Psoas muscle (tissue), 8 donors: ENCODE results near the gene NME8. TPM values are rescaled to one million over a fixed set of nuclear protein-coding genes. Genes with fewer than 3 reads are reported as not detected.
"Not testable (repeated sequence)": the region's sequence is repeated elsewhere in the genome, so short reads cannot be mapped to it uniquely, and the experiment has no call there.

Experiments
- ATAC-seq, 4 donors: fragments of 200-7000 bp; cut with Tn5 transposase; one replicate each; pipeline ENCODE4 v1.9.1; 2020; ENCODE audit warnings: moderate library complexity in 3 of 4, mild to moderate bottlenecking in 2 of 4
- DNase-seq, 2 donors: peaks; one replicate each; pipeline ENCODE4 v3.0.0-alpha.2; 2020
- H3K27ac ChIP-seq: fragments of 200-600 bp; one replicate; pipeline ENCODE4 v1.8.0; 2022
- H3K27me3 ChIP-seq, 3 donors: fragments of 200-600 bp in 1 of 3; one replicate each; pipeline versions ENCODE4 v1.6.1 to v1.8.0; 2013 to 2022; ENCODE audit warnings: low read length in 2 of 3, mild to moderate bottlenecking in 2 of 3, moderate library complexity in 1 of 3; ENCODE audit not compliant: insufficient read depth in 3 of 3
- H3K36me3 ChIP-seq, 2 donors: fragments of 200-600 bp in 1 of 2; one replicate each; pipeline versions ENCODE4 v1.6.1 to v1.8.0; 2013 to 2022; ENCODE audit warnings: low read depth in 1 of 2, mild to moderate bottlenecking in 1 of 2, moderate library complexity in 1 of 2; ENCODE audit not compliant: insufficient read depth in 1 of 2
- H3K4me1 ChIP-seq: fragments of 200-600 bp; one replicate; pipeline ENCODE4 v1.8.0; 2022
- H3K4me3 ChIP-seq: fragments of 200-600 bp; one replicate; pipeline ENCODE4 v1.8.0; 2022; ENCODE audit warnings: mild to moderate bottlenecking
- H3K9me3 ChIP-seq: fragments of 200-600 bp; one replicate; pipeline ENCODE4 v1.8.0; 2022
- CTCF ChIP-seq: fragments of 200-600 bp; IDR thresholded peaks from one replicate; pipeline ENCODE4 v1.8.0; 2022; ENCODE audit warnings: antibody characterized with exemption
- WGBS, 3 donors: extraction: QIAGEN DNeasy Blood & Tissue Kit; methylation state at CpG; one replicate each; pipeline versions ENCODE4 v1.1.6 to v1.1.7; 2013; 5-methylcytosine and 5-hydroxymethylcytosine counted together
- intact Hi-C, 2 donors: fragments of 100-400 bp; cut with DNase I; formaldehyde crosslinking; loops; one replicate each; pipeline versions ENCODE4 v1.11.0 to v1.14.2; 2022
- long read RNA-seq, 2 donors: library from polyadenylated mRNA; unstranded; transcript quantifications; one replicate each; pipeline ENCODE4 v2.0.0, GENCODE V29; 2021
- polyA plus RNA-seq, 3 donors: library from polyadenylated mRNA; stranded (reverse); fragments of 200-250 nt; gene quantifications; one replicate each; pipeline ENCODE4 v1.2.3, GENCODE V29; 2013
- total RNA-seq, 4 donors: library from RNA; stranded (reverse); fragmentation: NEBNext Ultra II Directional in 2 of 4; extraction: Animal tissue kit (Norgen Biotek cat#: 25700) in 2 of 4; gene quantifications; one replicate each; pipeline versions ENCODE4 v1.2.1 to v1.2.4, GENCODE V29; 2021 to 2023
- donor health status: healthy with polysubstance abuse.
- donor health status: DM: no; HTN: no; CAD: no; lungs with moderate emphysema.
- donor health status: Bipolar disorder and iron deficiency.
- donor health status: healthy.
- donor health status: DM: yes; HTN: yes; CAD: no.
- donor health status: DM: no; HTN: no; CAD: no.
- donor health status: DM: no; HTN: no; CAD: no.
- donor health status: DM: yes; HTN: yes; CAD: no.

Gene NME8, protein sequence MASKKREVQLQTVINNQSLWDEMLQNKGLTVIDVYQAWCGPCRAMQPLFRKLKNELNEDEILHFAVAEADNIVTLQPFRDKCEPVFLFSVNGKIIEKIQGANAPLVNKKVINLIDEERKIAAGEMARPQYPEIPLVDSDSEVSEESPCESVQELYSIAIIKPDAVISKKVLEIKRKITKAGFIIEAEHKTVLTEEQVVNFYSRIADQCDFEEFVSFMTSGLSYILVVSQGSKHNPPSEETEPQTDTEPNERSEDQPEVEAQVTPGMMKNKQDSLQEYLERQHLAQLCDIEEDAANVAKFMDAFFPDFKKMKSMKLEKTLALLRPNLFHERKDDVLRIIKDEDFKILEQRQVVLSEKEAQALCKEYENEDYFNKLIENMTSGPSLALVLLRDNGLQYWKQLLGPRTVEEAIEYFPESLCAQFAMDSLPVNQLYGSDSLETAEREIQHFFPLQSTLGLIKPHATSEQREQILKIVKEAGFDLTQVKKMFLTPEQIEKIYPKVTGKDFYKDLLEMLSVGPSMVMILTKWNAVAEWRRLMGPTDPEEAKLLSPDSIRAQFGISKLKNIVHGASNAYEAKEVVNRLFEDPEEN
- total RNA-seq = not detected
- polyA plus RNA-seq = not detected
- long read RNA-seq, donor 1 = 0 reads
- long read RNA-seq, donor 2 = 0 reads

DNA sequence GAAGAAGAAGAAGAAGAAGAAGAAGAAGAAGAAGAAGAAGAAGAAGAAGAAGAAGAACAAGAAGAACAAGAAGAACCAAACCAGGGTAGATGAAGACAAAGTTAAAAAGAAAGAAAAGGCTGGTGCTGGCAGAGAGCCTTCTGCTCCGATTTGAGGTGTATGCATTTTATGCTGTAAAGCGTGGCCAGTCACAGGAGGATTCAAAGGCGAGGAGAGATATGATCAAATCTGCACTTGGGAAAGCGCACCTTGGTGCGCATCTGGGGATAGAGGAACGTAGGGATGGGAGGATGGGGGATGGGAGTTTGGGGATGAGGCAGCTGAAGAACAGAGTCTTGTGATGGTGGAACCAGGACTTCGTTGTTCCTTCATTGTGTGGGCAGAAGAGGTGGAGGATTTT lies at the start of gene NME8:
TSS of gene NME8 (plus strand) at position 301 of the 400 bp plus-strand sequence. CDS start 1,670 bp downstream, outside the sequence.
- Histone ChIP-seq H3K36me3 (no peaks in the 10 kb centered on the region), H3K9me3 (no peaks in the 10 kb centered on the region), H3K27ac (no peak within 1 kb of the TSS), H3K4me1 (no peaks in the 10 kb centered on the region), H3K4me3 (no peak within 1 kb of the TSS), H3K27me3 (no peaks in the 10 kb centered on the region)
- intact Hi-C loops = no loop called here
- DNase-seq (no peak), ATAC-seq (no peak)
- TF ChIP-seq CTCF = no peak
- 64 to 87% (median 81%) methylated on average over 7 of the region's 7 CpGs for WGBS, 3 donors

DNA sequence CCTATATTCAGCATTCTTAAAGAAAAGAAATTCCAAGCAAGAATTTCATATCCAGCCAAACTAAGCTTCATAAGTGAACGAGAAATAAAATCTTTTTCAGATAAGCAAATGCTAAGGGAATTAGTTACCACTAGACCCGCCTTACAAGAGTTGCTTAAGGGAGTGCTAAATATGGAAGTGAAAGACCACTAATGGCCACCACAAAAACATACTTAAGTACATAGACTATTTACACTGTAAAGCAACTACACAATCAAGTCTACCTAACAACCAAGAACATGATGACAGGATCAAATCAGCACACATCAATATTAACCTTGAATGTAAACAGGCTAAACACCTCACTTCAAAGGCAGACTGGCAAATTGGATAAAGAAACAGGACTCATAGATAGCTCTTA lies 42.2 kb upstream of the NME8 start:
- no peak for ATAC-seq
- no peaks in the 10 kb centered on the region for H3K9me3 ChIP-seq
- TF ChIP-seq CTCF = no peak
- H3K36me3 ChIP-seq = no peaks in the 10 kb centered on the region
- 81 to 91% (median 88%) methylated on average over 2 of the region's 2 CpGs for WGBS, 3 donors
- H3K4me1 ChIP-seq = no peaks in the 10 kb centered on the region
- no peak overlapping the region for H3K27ac ChIP-seq
- no peaks in the 10 kb centered on the region for H3K27me3 ChIP-seq
- intact Hi-C loops = no loop called here
- DNase-seq = no peak
- no peak overlapping the region for H3K4me3 ChIP-seq

DNA sequence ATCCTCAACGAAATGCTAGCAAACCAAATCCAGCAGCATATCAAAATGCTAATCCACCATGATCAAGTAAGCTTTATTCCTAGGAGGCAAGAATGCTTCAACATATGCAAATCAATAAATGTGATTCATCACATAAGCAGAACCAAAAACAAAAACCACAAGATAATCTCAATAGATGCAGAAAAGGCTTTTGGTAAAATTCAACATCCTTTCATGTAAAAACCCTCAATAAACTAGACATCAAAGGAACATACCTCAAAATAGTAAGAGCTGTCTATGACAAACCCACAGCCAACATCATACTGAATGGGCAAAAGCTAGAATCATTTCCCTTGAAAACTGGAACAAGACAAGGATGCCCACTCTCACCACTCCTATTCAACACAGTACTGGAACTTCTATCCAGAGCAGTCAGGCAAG lies 36.2 kb upstream of the NME8 start:
- H3K27ac ChIP-seq, H3K4me3 ChIP-seq, DNase-seq, H3K36me3 ChIP-seq, H3K9me3 ChIP-seq, ATAC-seq, H3K27me3 ChIP-seq, H3K4me1 ChIP-seq, intact Hi-C loops: not testable (repeated sequence)
- 20 to 36% (median 27%) methylated on average over 1 of the region's 1 CpG for WGBS, 3 donors

- TF ChIP-seq CTCF = no peak
- ATAC-seq = no peak
- H3K27me3 ChIP-seq = no peaks in the 10 kb centered on the region
- intact Hi-C loops = no loop called here
- peaks cover 11% of the 10 kb centered on the region for H3K9me3 ChIP-seq
- no peaks in the 10 kb centered on the region for H3K36me3 ChIP-seq
- no peak overlapping the region for H3K27ac ChIP-seq
- WGBS, 3 donors = 60 to 82% (median 67%) methylated on average over 2 of the region's 2 CpGs
- no peak overlapping the region for H3K4me3 ChIP-seq
- no peaks in the 10 kb centered on the region for H3K4me1 ChIP-seq
- no peak for DNase-seq
Observed at GRCh38 chr7:37815671-37816371, 32.6 kb upstream of the NME8 start.
